HepG2 (cell line): ENCODE data around the gene ARGLU1.

Experiments
- ADNP ChIP-seq: sonication (generic); formaldehyde crosslinking; IDR thresholded peaks from 2 replicates; pipeline ENCODE4 v1.4.0; 2020; ENCODE audit warnings: missing genetic modification reagents
- CBX2 ChIP-seq, 2 experiments: fragments of 200-600 bp in 1 of 2; sonication (generic); formaldehyde crosslinking in 1 of 2; IDR thresholded peaks; 2 replicates each; pipeline versions ENCODE4 v1.7.0 to v1.8.1; 2018 to 2022; ENCODE audit warnings: low read depth in 2 of 2, low read length in 1 of 2, mild to moderate bottlenecking in 1 of 2, missing genetic modification reagents in 1 of 2
- CEBPB ChIP-seq: IDR thresholded peaks from 2 replicates; pipeline ENCODE4 v1.6.1; 2011; ENCODE audit warnings: low read depth, low read length, improper control_type of control experiment, borderline replicate concordance
- HNRNPL ChIP-seq: fragments of 200-400 bp; formaldehyde crosslinking; IDR thresholded peaks from 2 replicates; pipeline ENCODE4 v1.6.1; 2017; ENCODE audit warnings: mild to moderate bottlenecking, low read depth, low read length
- KLF16 ChIP-seq, 2 experiments: sonication (generic) in 1 of 2; formaldehyde crosslinking in 1 of 2; IDR thresholded peaks; 2 replicates each; pipeline versions ENCODE4 v1.6.1 to v1.8.0; 2016 to 2023; ENCODE audit warnings: missing genetic modification reagents in 2 of 2, missing compliant biosample characterization in 1 of 2
- MXI1 ChIP-seq: IDR thresholded peaks from 3 replicates; pipeline ENCODE4 v1.6.1; 2012; ENCODE audit warnings: low read depth, low read length, inconsistent platforms, borderline replicate concordance
- SRSF1 ChIP-seq: fragments of 200-400 bp; formaldehyde crosslinking; optimal IDR thresholded peaks from 2 replicates; pipeline ENCODE3; 2017; ENCODE audit warnings: mild to moderate bottlenecking, low read depth, low read length, moderate library complexity
- STAG1 ChIP-seq: sonication (generic); formaldehyde crosslinking; IDR thresholded peaks from 2 replicates; pipeline ENCODE4 v1.4.0; 2020; ENCODE audit warnings: missing genetic modification reagents
- ZNF558 ChIP-seq: sonication (generic); formaldehyde crosslinking; IDR thresholded peaks from 2 replicates; pipeline ENCODE4 v1.9.0; 2022; ENCODE audit warnings: mild to moderate bottlenecking, missing genetic modification reagents, borderline replicate concordance
- TF ChIP-seq, protein P1 (sequence below): sonication (generic); formaldehyde crosslinking; IDR thresholded peaks from 2 replicates; pipeline ENCODE4 v1.4.0; 2020; ENCODE audit warnings: missing genetic modification reagents
- TF ChIP-seq, protein P2 (sequence below): sonication (generic); formaldehyde crosslinking; IDR thresholded peaks from 2 replicates; pipeline ENCODE4 v1.5.0; 2020; ENCODE audit warnings: mild to moderate bottlenecking, missing genetic modification reagents

DNA sequence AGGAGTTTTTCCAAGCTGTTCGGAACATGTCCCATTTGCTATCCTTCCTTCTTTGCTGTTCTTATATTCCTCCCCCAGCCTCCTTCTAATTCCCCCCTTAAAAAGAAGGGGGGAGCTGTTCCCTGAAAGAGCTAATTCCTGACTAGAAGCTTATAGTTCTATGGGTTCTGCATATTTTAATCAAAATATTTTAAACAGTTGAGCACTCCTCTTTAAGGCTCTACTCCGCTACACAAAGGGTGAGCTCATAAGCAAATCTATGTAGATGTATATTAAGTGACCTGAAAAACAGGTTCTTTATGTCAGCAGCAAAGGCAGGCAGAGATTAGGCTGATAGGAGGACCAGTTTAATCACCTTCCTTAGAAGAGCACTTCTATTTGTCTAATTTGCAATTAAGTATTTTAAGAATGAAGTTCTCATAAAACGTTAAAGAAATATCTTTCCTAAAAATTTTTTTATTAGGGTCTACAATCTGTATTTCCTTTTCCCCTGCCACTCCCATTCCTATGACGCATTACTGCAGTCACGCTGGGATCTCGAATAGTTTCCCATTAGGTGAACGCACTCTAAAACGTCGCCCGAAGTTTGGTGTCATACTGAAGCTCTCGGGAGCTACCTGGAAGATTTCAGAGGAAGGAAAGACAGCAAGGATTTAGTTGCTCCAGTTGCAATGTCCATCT lies 37.6 kb downstream of the ARGLU1 start:
- TF ChIP-seq, protein P1, sequence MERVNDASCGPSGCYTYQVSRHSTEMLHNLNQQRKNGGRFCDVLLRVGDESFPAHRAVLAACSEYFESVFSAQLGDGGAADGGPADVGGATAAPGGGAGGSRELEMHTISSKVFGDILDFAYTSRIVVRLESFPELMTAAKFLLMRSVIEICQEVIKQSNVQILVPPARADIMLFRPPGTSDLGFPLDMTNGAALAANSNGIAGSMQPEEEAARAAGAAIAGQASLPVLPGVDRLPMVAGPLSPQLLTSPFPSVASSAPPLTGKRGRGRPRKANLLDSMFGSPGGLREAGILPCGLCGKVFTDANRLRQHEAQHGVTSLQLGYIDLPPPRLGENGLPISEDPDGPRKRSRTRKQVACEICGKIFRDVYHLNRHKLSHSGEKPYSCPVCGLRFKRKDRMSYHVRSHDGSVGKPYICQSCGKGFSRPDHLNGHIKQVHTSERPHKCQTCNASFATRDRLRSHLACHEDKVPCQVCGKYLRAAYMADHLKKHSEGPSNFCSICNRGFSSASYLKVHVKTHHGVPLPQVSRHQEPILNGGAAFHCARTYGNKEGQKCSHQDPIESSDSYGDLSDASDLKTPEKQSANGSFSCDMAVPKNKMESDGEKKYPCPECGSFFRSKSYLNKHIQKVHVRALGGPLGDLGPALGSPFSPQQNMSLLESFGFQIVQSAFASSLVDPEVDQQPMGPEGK = no peak
- TF ChIP-seq CEBPB (no peak), CBX2 (IDR thresholded peaks at IDR 0.05; ENCODE audit: low read depth, low read length) (no peak), CBX2 (CRISPR knock-in tag; IDR thresholded peaks at IDR 0.05; ENCODE audit: low read depth) (no peak), STAG1 (no peak), KLF16 (CRISPR knock-in tag; IDR thresholded peaks at IDR 0.05) (no peak), ADNP (CRISPR knock-in tag) (no peak), SRSF1 (no peak), MXI1 (no peak), ZNF558 (CRISPR knock-in tag) (no peak), HNRNPL (no peak)
- TF ChIP-seq, protein P2, sequence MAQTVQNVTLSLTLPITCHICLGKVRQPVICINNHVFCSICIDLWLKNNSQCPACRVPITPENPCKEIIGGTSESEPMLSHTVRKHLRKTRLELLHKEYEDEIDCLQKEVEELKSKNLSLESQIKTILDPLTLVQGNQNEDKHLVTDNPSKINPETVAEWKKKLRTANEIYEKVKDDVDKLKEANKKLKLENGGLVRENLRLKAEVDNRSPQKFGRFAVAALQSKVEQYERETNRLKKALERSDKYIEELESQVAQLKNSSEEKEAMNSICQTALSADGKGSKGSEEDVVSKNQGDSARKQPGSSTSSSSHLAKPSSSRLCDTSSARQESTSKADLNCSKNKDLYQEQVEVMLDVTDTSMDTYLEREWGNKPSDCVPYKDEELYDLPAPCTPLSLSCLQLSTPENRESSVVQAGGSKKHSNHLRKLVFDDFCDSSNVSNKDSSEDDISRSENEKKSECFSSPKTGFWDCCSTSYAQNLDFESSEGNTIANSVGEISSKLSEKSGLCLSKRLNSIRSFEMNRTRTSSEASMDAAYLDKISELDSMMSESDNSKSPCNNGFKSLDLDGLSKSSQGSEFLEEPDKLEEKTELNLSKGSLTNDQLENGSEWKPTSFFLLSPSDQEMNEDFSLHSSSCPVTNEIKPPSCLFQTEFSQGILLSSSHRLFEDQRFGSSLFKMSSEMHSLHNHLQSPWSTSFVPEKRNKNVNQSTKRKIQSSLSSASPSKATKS (CRISPR knock-in tag) = no peak
